GM23248 (cell line): ENCODE measurements around the gene CCDC201. TPM values are rescaled to one million over a fixed set of nuclear protein-coding genes. Genes with fewer than 3 reads are reported as not detected.

Source experiments
- DNase-seq: peaks from one replicate; pipeline ENCODE4 v3.0.0-alpha.2; 2015
- H2AFZ ChIP-seq: fragments of 200-600 bp; sonication (generic); 2 replicates; pipeline ENCODE4 v1.6.1; 2016; ENCODE audit warnings: antibody characterized with exemption
- H3F3A ChIP-seq: fragments of 200-600 bp; sonication (generic); 2 replicates; pipeline ENCODE4 v1.6.1; 2016; ENCODE audit warnings: mild to moderate bottlenecking, antibody characterized with exemption, mixed run types; ENCODE audit not compliant: insufficient read depth
- H3K27ac ChIP-seq: fragments of 200-600 bp; sonication (generic); 2 replicates; pipeline ENCODE4 v1.5.1; 2016; ENCODE audit warnings: mild to moderate bottlenecking
- H3K27me3 ChIP-seq: fragments of 200-600 bp; sonication (generic); replicated peaks from 2 replicates; pipeline ENCODE4 v1.6.1; 2016; ENCODE audit warnings: mild to moderate bottlenecking; ENCODE audit not compliant: insufficient read depth
- H3K36me3 ChIP-seq: fragments of 200-600 bp; sonication (generic); 2 replicates; pipeline ENCODE4 v1.6.1; 2016; ENCODE audit warnings: low read depth, mild to moderate bottlenecking
- H3K4me1 ChIP-seq: fragments of 200-600 bp; sonication (generic); 2 replicates; pipeline ENCODE4 v1.6.1; 2016; ENCODE audit warnings: mild to moderate bottlenecking; ENCODE audit not compliant: insufficient read depth
- H3K4me2 ChIP-seq: fragments of 200-600 bp; sonication (generic); one replicate; pipeline ENCODE4 v1.6.1; 2016; ENCODE audit warnings: mild to moderate bottlenecking; ENCODE audit not compliant: unreplicated experiment
- H3K4me3 ChIP-seq: fragments of 200-600 bp; sonication (generic); 2 replicates; pipeline ENCODE4 v1.5.1; 2016; ENCODE audit warnings: mild to moderate bottlenecking
- H3K79me2 ChIP-seq: fragments of 200-600 bp; sonication (generic); 2 replicates; pipeline ENCODE4 v1.6.1; 2016; ENCODE audit warnings: mild to moderate bottlenecking; ENCODE audit not compliant: insufficient read depth
- H3K9ac ChIP-seq: fragments of 200-600 bp; sonication (generic); 2 replicates; pipeline ENCODE4 v1.6.1; 2016; ENCODE audit warnings: mild to moderate bottlenecking
- H3K9me2 ChIP-seq: fragments of 200-600 bp; sonication (generic); 2 replicates; pipeline ENCODE4 v1.6.1; 2016; ENCODE audit warnings: mixed run types, mild to moderate bottlenecking, moderate library complexity; ENCODE audit not compliant: insufficient read depth
- H3K9me3 ChIP-seq: fragments of 200-600 bp; sonication (generic); one replicate; pipeline ENCODE4 v1.6.1; 2017; ENCODE audit warnings: low read depth
- H4K20me1 ChIP-seq: fragments of 200-600 bp; sonication (generic); 2 replicates; pipeline ENCODE4 v1.6.0; 2016; ENCODE audit not compliant: insufficient read depth
- EZH2 ChIP-seq: fragments of 200-600 bp; sonication (generic); IDR thresholded peaks from 2 replicates; pipeline ENCODE4 v1.6.1; 2018; ENCODE audit warnings: antibody characterized with exemption, mild to moderate bottlenecking; ENCODE audit not compliant: insufficient read depth, poor library complexity, severe bottlenecking
- EZH2phosphoT487 ChIP-seq: fragments of 200-600 bp; sonication (generic); IDR thresholded peaks from 2 replicates; pipeline ENCODE4 v1.6.1; 2018; ENCODE audit warnings: antibody characterized with exemption, moderate library complexity, mild to moderate bottlenecking, low read depth; ENCODE audit not compliant: insufficient read depth
- WGBS, 2 experiments: methylation state at CpG; one replicate each; pipeline ENCODE4 v1.1.6; 2015 to 2017; ENCODE audit warnings: low lambda C conversion rate in 2 of 2, low coverage in 1 of 2; ENCODE audit errors: missing lambda C conversion rate in 2 of 2; 5-methylcytosine and 5-hydroxymethylcytosine counted together
- in situ Hi-C: fragments of 300-500 bp; cut with MboI; formaldehyde crosslinking; loops from 2 replicates; pipeline ENCODE4 v1.15.0; 2020
- polyA plus RNA-seq: library from polyadenylated mRNA; unstranded; fragments of >200 nt; fragmentation: Nextera tagmentation; extraction: Ambion mirVana; gene quantifications from 2 replicates; pipeline ENCODE4 v1.2.1, GENCODE V29; 2016
- total RNA-seq: library from RNA; depleted of rRNA; stranded (reverse); fragments of >200 nt; shearing (Covaris generic); gene quantifications from 2 replicates; pipeline ENCODE4 v1.2.3, GENCODE V29; 2014

CCDC201 gene
- total and polyA plus RNA-seq, 2 experiments from 2014 or later: not detected

- TF ChIP-seq EZH2: no peak
- no peak for TF ChIP-seq EZH2phosphoT487
- 21 to 25% methylated on average over 6 of the region's 6 CpGs for WGBS, 2 experiments
- peak; percentile 63 for DNase-seq
These were observed 18.1 kb upstream of the CCDC201 start for GRCh38 chr7:45890902-45891461.

DNA sequence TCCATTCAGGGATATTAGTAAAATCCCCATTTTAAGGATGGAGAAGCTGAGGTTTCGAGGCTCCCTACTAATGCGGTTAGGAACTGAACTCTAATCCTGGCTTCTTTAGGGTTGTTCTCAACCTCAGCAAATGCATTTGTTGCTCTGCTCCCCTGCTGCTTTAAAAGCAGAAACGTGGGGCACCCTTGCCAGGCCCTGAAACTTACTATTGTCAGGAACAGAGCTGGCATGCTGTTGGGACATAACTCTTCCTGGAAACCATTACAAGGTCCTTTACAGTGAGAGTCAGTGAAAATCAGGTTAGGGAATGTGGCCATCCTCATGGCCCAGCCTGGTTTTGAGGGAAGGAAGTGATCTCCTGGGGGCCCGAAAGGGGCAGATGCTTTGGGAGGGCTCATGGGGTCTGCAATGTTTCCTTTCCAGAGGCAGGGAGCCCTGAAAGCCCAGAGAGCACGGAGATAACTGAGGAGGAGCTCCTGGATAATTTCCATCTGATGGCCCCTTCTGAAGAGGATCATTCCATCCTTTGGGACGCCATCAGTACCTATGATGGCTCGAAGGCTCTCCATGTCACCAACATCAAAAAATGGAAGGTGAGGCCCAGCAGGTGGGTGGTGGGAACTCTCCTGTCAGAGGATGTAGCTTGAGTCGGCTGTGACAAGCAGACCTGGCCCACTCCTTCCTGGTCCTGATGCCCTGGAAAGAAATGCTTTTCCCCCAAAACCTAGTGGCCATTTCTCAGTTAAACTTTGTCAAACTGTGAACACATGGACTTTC is 17.4 kb upstream of the CCDC201 start:
- Histone ChIP-seq H2AFZ (no peak overlapping the region), H3K79me2 (no peaks in the 10 kb centered on the region), H4K20me1 (no peaks in the 10 kb centered on the region), H3K36me3 (no peaks in the 10 kb centered on the region), H3K9me3 (no peaks in the 10 kb centered on the region), H3K4me2 (no peak overlapping the region), H3K4me3 (no peak overlapping the region), H3K27ac (no peak overlapping the region), H3K9ac (no peak overlapping the region), H3K4me1 (peaks cover 8% of the 10 kb centered on the region; the same call in 1 of the 2 replicates), H3K27me3 (no peaks in the 10 kb centered on the region), H3K9me2 (no peaks in the 10 kb centered on the region), H3F3A (peaks cover 14% of the 10 kb centered on the region; the same call in 1 of the 2 replicates)
- in situ Hi-C loops: loop anchor here (25.0 kb wide), 1 partner anchor 1922 kb away; no protein-coding TSS in a partner anchor
- DNase-seq: no peak
- no peak for TF ChIP-seq EZH2phosphoT487
- no peak for TF ChIP-seq EZH2
- WGBS, 2 experiments: 86 to 88% methylated on average over 8 of the region's 8 CpGs

More at GRCh38 chr7:45890902-45891461, 18.1 kb upstream of the CCDC201 start:
- Histone ChIP-seq H4K20me1 (no peaks in the 10 kb centered on the region), H2AFZ (no peak overlapping the region), H3K4me3 (no peak overlapping the region), H3K4me2 (peak overlapping the region; percentile 10), H3K9ac (no peak overlapping the region), H3F3A (0 out of 2 replicates have a peak, but pooled peaks cover 9% of the 10 kb centered on the region), H3K36me3 (no peaks in the 10 kb centered on the region), H3K27me3 (no peaks in the 10 kb centered on the region), H3K9me2 (no peaks in the 10 kb centered on the region), H3K79me2 (no peaks in the 10 kb centered on the region), H3K4me1 (0 out of 2 replicates have a peak, but pooled peaks cover 2% of the 10 kb centered on the region), H3K27ac (no peak overlapping the region), H3K9me3 (no peaks in the 10 kb centered on the region)
- in situ Hi-C loops: loop anchor here (25.0 kb wide), 1 partner anchor 1921 kb away; no protein-coding TSS in a partner anchor

GRCh38 chr7:45889367-45890067 is 16.6 kb upstream of the CCDC201 start:
- 83 to 87% methylated on average over 8 of the region's 8 CpGs for WGBS, 2 experiments
- H3K4me2 ChIP-seq: no peak overlapping the region

GRCh38 chr7:45888993-45889366 is 16.1 kb upstream of the CCDC201 start:
- Histone ChIP-seq H3K4me2 (peak overlapping the region; percentile 51), H3K9ac (peak overlapping the region; percentile 14; the same call in 1 of the 2 replicates)
- WGBS, 2 experiments: 34 to 69% methylated on average over 6 to 14 of the region's 14 CpGs

More at GRCh38 chr7:45889367-45890067, 16.6 kb upstream of the CCDC201 start:
- Histone ChIP-seq H3K4me3 (no peak overlapping the region), H4K20me1 (no peaks in the 10 kb centered on the region), H3K9me3 (no peaks in the 10 kb centered on the region), H3K27ac (no peak overlapping the region), H2AFZ (no peak overlapping the region), H3K79me2 (no peaks in the 10 kb centered on the region), H3K4me1 (peaks cover 9% of the 10 kb centered on the region; the same call in 1 of the 2 replicates), H3K9ac (no peak overlapping the region), H3K36me3 (no peaks in the 10 kb centered on the region), H3K9me2 (no peaks in the 10 kb centered on the region), H3K27me3 (no peaks in the 10 kb centered on the region), H3F3A (peaks cover 14% of the 10 kb centered on the region; the same call in 1 of the 2 replicates)
- TF ChIP-seq EZH2: no peak
- no peak for TF ChIP-seq EZH2phosphoT487
- in situ Hi-C loops: loop anchor here (25.0 kb wide), 1 partner anchor 1923 kb away; no protein-coding TSS in a partner anchor
- no peak for DNase-seq

More at GRCh38 chr7:45888993-45889366, 16.1 kb upstream of the CCDC201 start:
- Histone ChIP-seq H3K9me3 (no peaks in the 10 kb centered on the region), H3K36me3 (no peaks in the 10 kb centered on the region), H3K79me2 (no peaks in the 10 kb centered on the region), H3F3A (peaks cover 14% of the 10 kb centered on the region; the same call in 1 of the 2 replicates), H4K20me1 (no peaks in the 10 kb centered on the region), H3K9me2 (no peaks in the 10 kb centered on the region), H3K4me3 (peak overlapping the region; percentile 63), H3K27me3 (no peaks in the 10 kb centered on the region), H3K27ac (no peak overlapping the region), H3K4me1 (peaks cover 9% of the 10 kb centered on the region; the same call in 1 of the 2 replicates), H2AFZ (peak overlapping the region; percentile 67)
- in situ Hi-C loops: loop anchor here (25.0 kb wide), 1 partner anchor 1923 kb away; no protein-coding TSS in a partner anchor
- peak; percentile 22 for DNase-seq
- TF ChIP-seq EZH2phosphoT487: no peak
- TF ChIP-seq EZH2: no peak
